LNCAP (cell line): Measurements from ENCODE around the gene VPREB1.

Experiments
- TF ChIP-seq, protein P1 (sequence below): fragments of 450-650 bp; IDR thresholded peaks from 2 replicates; pipeline ENCODE4 v1.5.1; 2017; ENCODE audit warnings: mild to moderate bottlenecking

VPREB1 gene

GRCh38 chr22:22219140-22219996 is 25.2 kb upstream of the VPREB1 start:
- TF ChIP-seq, protein P1, sequence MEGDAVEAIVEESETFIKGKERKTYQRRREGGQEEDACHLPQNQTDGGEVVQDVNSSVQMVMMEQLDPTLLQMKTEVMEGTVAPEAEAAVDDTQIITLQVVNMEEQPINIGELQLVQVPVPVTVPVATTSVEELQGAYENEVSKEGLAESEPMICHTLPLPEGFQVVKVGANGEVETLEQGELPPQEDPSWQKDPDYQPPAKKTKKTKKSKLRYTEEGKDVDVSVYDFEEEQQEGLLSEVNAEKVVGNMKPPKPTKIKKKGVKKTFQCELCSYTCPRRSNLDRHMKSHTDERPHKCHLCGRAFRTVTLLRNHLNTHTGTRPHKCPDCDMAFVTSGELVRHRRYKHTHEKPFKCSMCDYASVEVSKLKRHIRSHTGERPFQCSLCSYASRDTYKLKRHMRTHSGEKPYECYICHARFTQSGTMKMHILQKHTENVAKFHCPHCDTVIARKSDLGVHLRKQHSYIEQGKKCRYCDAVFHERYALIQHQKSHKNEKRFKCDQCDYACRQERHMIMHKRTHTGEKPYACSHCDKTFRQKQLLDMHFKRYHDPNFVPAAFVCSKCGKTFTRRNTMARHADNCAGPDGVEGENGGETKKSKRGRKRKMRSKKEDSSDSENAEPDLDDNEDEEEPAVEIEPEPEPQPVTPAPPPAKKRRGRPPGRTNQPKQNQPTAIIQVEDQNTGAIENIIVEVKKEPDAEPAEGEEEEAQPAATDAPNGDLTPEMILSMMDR, result no peak

DNA sequence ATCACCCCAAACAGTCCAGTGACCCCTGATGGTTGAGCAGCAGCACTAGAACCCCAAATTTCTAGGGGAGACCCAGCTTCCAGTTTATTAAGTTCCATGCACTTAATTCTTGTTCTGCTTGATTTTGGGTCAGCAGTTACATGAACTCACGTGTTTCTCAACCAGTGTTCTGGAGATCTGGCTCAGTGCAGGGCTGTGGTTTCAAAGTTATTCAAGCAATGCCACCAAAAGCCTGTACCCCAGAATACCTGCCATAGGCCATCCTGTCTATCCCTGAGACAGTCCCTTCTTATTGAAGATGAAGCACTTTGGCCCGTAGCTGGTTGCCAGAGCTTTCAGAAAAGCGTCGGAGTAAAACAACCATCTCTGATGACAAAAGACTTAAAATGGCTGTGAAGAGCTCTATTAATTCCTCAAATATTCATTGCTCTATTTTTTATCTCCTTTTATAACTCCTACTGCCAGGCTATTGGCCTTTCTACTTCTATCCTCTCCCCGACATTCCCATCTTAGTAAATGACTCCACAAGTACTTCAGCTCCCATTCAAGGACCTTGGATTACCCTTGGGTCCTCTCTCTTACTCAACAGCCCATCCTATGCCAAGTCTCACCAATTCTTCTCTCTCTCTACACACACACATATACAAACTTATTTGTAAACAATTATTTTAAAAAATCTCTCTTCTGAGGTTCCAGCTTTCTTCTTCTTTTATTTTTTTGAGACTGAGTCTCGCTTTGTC is 18.0 kb upstream of the VPREB1 start:
- TF ChIP-seq, protein P1, result no peak

GRCh38 chr22:22228421-22228820 is 16.2 kb upstream of the VPREB1 start:
- TF ChIP-seq, protein P1, result no peak

DNA sequence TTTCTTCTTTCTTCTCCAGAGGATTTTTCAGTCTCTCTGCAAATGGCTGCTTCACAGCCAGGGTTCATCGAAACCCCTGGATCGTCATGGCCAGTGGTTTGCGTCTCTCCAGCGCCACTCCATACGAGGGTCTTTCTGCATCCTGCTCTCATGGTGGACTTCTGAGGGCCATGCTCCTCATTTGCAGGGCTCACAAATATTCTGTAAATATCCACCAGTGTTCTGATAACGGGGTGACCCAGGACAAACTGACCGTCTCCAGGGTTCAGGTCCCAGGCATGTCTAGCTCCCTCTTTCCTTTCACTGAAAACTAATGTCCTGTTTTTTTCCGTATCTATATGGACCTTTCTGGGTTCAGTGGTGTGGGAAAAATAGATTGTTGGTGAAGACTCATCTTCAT is 15.7 kb upstream of the VPREB1 start:
- TF ChIP-seq, protein P1, result no peak

DNA sequence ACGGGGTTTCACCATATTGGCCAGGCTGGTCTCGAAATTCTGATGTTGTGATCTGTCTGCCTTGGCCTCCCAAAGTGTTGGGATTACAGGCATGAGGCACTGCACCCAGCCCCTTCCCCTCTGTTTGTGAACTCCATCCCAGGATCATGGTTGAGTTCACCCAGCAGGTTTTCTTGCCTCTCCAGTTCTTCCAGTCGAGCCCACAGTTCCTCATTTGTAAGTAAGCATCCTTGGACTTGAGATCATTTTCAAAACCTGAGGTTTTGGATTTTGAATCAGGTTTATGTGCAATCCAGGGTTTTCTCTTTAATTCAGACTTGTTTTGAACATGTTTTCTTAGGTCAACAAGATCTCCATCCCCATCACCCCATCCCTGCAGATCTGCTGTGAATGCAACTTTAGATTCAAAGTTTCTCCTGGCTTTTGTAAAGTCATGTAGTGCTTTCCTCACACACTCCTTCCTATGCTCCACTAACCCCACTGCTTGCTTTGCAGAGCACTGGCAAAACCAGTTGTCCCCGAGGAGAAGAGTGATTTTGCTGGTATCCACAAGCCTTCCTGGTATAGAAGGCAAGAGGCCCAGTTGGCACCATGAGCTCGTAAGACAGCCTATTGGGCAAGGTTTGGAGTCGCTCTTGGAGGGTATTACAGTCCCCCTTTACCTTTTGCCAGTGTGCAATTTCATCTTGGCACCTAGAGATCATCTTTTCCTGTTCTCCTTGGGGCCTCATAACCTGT is 14.7 kb upstream of the VPREB1 start:
- TF ChIP-seq, protein P1, result no peak

DNA sequence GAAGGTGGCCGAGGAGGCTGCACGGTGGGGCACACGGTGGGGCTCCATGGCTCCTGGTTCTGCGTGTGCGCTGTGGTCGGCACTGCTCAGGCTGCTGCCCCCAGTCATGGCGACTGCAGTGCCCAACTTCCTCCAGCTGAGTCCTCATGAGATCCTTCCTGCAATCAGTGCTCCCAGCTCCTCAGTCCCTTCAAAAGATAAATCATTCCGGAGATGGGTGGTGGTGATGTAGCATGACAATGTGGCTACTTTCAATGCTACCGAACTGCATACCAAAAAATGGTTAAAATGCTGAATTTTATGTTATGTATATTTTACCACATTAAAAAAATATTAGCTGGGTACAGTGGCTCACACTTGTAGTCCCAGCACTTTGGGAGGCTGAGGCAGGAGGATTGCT is 14.1 kb upstream of the VPREB1 start:
- TF ChIP-seq, protein P1, result no peak

DNA sequence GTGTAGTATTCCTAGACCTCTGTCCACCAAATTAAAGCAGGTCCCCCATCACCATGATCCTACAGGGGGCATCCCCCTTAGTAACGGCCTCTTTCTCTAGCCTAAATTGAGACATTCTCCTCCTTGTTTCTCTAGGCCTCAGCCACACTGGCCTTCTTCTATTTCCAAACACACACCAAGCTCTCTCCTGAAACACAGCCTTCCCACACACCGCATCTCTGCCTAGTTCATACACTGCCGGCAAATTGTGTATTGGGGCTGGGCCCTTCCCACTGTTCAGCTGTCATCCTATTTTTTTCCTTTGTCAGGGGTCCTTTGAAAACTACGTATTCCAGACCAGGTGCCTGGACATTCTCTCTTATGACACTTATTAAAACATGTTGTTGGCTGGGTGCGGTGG is 11.5 kb upstream of the VPREB1 start:
- TF ChIP-seq, protein P1, result no peak
